HG02763 (cell line): ENCODE measurements around the gene WIZ.
A peak's percentile ranks its signal among the peaks of the same experiment; 100 is the strongest.

Experiments
- ATAC-seq: cut with Tn5 transposase; IDR thresholded peaks from one replicate; pipeline ENCODE4 v1.9.1; 2021; ENCODE audit warnings: mild to moderate bottlenecking, moderate library complexity; ENCODE audit not compliant: unreplicated experiment

WIZ gene

GRCh38 chr19:15445807-15446376 lies 3.9 kb downstream of the WIZ start:
- ATAC-seq = no peak

GRCh38 chr19:15445227-15445605 lies 4.5 kb downstream of the WIZ start:
- ATAC-seq = no peak

- ATAC-seq = no peak
Observed at GRCh38 chr19:15444505-15445226, 5.1 kb downstream of the WIZ start.

GRCh38 chr19:15443838-15444237 lies 5.9 kb downstream of the WIZ start:
- ATAC-seq = no peak

- no peak for ATAC-seq
Observed at GRCh38 chr19:15443325-15443724, 6.4 kb downstream of the WIZ start.

- no peak for ATAC-seq
Observed at GRCh38 chr19:15442142-15442920, 7.4 kb downstream of the WIZ start.

- ATAC-seq = no peak
Observed at GRCh38 chr19:15441317-15441716, 8.4 kb downstream of the WIZ start.

- no peak for ATAC-seq
Observed at GRCh38 chr19:15439821-15440641, 9.7 kb downstream of the WIZ start.

GRCh38 chr19:15439078-15439799 lies 10.5 kb downstream of the WIZ start:
- no peak for ATAC-seq

GRCh38 chr19:15438577-15438976 lies 11.2 kb downstream of the WIZ start:
- no peak for ATAC-seq

- ATAC-seq = no peak
Observed at GRCh38 chr19:15438124-15438496, 11.6 kb downstream of the WIZ start.

- no peak for ATAC-seq
Observed at GRCh38 chr19:15437355-15438123, 12.2 kb downstream of the WIZ start.

- ATAC-seq = no peak
Observed at GRCh38 chr19:15436826-15437110, 13.0 kb downstream of the WIZ start.

GRCh38 chr19:15436012-15436825 lies 13.5 kb downstream of the WIZ start:
- no peak for ATAC-seq

GRCh38 chr19:15433519-15434069 lies 16.2 kb downstream of the WIZ start:
- ATAC-seq = no peak

GRCh38 chr19:15432629-15433518 lies 16.9 kb downstream of the WIZ start:
- peak; percentile 69 for ATAC-seq

GRCh38 chr19:15432018-15432494 lies 17.7 kb downstream of the WIZ start:
- ATAC-seq = no peak
